ENCODE measurements around the gene LPCAT4.
"Not testable (repeated sequence)": the region's sequence is repeated elsewhere in the genome, so short reads cannot be mapped to it uniquely, and the experiment has no call there.

The LPCAT4 gene

GRCh38 chr15:34362047-34362773 lies 4.8 kb downstream of the LPCAT4 start:
- DNase-seq (ENCODE audit: low read depth), result no peak

GRCh38 chr15:34361278-34361677 lies 5.7 kb downstream of the LPCAT4 start:
- no peak for DNase-seq (ENCODE audit: low read depth)

GRCh38 chr15:34360298-34360697 lies 6.7 kb downstream of the LPCAT4 start:
- DNase-seq (ENCODE audit: low read depth), result no peak

- no peak for DNase-seq (ENCODE audit: low read depth)
Observed at GRCh38 chr15:34359416-34359815, 7.6 kb downstream of the LPCAT4 start.

GRCh38 chr15:34358948-34359347 lies 8.0 kb downstream of the LPCAT4 start:
- DNase-seq (ENCODE audit: low read depth), result no peak

GRCh38 chr15:34358367-34358766 lies 8.6 kb downstream of the LPCAT4 start:
- DNase-seq (ENCODE audit: low read depth), result no peak

DNA sequence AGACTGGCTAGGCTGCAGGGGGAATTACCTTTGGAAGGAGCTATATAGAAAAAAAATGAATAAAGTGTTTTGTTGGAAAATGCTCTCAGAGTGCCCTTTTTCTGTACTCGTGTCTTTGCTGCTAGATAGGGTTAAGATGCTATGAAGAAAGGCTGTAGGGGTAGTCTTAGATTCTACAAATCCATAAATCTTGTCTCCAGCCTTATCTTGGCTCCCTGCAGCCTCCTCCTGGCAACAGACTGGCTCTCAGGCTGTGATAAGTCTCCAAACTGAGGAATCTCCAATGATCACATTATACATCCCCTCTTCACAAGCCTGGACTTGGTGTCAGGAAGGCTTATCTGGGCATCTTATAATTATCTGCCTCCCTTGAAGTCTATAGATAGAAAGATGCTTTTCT lies 9.3 kb downstream of the LPCAT4 start:
- no peak for DNase-seq (ENCODE audit: low read depth)

DNA sequence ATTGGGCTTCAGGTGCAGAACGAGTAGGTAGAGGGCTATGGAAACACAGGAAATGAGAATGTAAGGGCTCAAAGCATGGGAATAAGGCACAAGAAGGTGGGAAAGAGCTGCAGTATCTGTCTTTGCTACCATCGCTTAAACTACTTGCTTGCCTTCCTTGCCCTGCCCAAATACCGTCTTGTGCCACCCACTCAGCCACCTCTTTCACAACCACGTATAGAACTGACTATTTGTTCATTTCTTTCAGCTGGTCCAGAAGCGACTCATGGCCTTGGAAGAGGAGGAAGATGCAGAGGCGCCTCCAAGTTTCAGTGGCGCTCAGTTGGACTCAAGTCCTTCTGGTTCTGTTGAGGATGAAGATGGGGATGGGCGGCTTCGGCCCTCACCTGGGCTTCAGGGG lies 11.8 kb downstream of the LPCAT4 start:
- no peak for DNase-seq (ENCODE audit: low read depth)

DNA sequence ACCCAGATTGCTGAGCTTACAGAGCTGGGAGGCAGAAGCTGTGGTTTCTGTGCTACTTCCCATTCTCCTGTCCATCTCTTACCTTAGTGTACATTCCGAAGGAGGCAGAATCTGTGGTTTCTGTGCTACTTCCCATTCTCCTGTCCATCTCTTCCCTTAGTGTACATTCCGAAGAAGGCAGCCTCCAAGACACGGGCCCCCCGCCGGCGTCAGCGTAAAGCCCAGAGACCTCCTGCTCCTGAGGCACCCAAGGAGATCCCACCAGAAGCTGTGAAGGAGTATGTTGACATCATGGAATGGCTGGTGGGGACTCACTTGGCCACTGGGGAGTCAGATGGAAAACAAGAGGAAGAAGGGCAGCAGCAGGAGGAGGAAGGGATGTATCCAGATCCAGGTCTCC lies 12.7 kb downstream of the LPCAT4 start:
- DNase-seq (ENCODE audit: low read depth), result no peak

DNA sequence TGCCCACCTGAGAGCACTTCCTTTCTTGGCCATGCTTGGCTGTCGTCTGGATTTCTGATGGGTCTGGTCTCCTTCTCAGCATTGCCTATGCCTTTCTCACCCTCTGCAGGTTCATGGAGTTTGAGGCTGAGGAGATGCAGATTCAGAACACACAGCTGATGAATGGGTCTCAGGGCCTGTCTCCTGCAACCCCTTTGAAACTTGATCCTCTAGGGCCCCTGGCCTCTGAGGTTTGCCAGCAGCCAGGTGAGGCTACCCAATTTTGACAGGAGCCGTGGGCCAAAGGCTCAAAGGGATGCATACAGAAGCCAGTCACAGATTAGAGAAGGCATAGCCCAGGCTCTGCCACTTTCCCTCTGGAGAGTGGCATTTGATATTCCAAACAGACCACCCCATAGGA lies 13.4 kb downstream of the LPCAT4 start:
- DNase-seq (ENCODE audit: low read depth), result no peak

DNA sequence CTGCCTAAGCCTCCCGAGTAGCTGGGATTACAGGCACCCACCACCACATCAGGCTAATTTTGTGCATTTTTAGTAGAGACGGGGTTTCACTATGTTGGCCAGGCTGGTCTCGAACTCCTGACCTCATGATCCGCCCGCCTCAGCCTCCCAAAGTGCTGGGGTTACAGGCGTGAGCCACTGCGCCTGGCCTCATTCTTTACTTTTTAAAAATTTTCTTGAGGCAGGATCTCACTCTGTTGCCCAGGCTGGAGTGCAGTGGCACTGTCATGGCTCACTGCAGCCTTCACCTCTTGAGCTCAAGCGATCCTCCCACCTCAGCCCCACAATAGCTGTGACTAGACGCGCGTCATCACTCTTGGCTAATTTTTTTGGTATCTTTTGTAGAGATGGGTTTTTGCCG lies 14.0 kb downstream of the LPCAT4 start:
- not testable (repeated sequence) for DNase-seq (ENCODE audit: low read depth)

DNA sequence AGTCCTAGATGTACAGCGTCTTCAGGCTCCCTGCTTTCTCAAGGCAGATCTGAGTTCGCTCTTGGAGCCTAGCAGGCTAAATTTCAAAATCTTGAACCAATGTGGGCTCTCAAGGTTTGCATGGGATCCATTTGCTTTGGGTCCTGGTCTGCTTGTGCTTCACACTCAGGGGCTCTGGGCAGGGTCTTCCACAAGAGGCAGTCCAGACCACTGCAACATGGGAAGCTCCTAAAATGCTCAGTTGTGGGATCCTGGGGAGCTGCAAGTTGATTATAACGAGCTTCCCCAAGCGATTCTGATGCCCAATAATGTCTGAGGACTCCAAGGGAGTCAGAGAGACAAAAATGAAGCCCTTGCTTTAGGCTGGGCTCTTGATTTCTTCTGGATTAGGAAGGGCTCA lies 17.2 kb downstream of the LPCAT4 start:
- DNase-seq (ENCODE audit: low read depth), result no peak

- DNase-seq (ENCODE audit: low read depth), result no peak
Observed at GRCh38 chr15:34348735-34349300, 18.2 kb downstream of the LPCAT4 start.

GRCh38 chr15:34347951-34348638 lies 18.9 kb downstream of the LPCAT4 start:
- DNase-seq (ENCODE audit: low read depth), result no peak

DNA sequence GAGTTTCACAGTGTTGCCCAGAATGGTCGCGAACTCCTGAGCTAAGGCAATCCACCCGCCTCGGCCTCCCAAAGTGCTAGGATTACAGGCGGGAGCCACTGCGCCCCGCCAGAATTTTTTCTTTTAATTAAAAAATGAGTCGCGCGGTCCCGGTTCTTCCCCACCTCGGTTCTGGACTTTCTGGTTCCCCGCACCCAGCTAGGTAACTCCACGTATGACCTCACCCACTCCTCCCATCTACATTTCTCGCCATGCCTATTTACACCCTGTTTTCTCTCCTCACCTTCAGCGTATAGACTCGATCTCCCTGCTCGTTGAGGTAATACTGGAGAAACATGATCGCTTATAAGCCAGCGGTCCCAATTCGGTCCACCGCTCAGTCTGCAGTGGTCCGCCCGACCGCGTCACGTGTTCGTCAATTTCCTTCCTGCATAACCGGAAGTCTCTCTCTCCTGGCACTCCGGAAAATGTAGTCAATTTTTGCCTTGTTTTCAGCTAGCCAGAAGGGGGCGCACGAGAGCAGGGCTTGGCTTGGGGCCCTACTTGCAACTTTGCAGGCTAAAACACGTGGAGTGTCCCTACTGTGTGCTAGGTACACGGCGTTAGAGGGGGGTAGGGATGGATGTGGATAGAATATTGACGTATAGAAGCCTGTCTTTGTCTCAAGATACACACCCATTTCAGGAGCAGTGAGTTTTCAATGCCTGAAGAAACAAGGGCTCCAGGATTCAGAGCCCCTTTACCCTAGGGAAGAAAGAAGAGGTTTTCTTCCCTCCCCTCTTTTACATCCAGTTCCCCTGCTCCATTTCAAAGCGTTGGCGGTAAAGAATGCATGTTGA lies 24.0 kb downstream of the LPCAT4 start, which contains the start of the genes NOP10 and NUTM1:
NOP10 (minus strand) TSS at position 400 of the 839 bp plus-strand sequence; CDS start at position 337, 63 bp downstream.
NUTM1 (plus strand) TSS at position 579 of the 839 bp plus-strand sequence. CDS start 382 bp downstream, outside the sequence.
- DNase-seq (ENCODE audit: low read depth), result peak; percentile 68

- DNase-seq (ENCODE audit: low read depth), result not testable (repeated sequence)
Observed at GRCh38 chr15:34342213-34342736, 24.7 kb downstream of the LPCAT4 start.

DNA sequence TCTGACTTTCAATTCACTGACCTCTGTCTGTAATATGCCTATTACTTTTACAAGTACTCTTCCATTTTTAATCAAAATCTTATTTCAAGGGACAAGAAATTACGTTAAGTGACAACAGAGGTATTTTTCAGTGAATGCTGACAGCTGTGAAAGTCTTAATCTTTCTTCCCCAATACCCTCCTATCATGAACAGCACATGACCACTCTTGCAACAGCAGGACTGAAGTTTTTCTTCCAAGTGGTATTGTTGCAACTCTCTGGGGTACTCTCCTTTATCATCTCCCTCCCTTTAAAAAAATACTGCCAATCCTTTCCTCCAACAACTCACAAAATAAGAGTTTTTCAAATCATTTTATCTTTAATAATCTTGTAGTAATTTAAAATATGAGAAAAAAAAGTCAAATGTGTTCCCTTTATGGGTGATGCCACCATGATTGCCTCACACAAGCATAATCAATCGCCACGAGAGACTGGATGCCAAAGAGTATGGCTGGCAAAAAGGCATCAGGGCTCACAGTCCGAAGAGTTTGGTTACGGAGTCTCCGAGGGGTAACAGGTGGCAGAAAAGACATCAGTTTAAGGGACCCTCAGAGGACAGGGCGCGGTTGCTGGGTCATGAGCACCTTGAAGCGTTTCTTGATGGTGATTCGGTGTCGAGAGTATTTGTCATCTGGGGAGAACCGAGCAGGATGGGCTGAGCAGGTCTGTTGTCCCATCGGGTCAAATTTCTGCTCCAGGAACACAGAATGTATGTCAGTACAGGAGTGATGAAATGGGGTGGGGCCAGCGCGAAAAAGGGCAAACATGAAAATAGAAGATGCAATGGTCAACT lies 25.4 kb downstream of the LPCAT4 start:
- DNase-seq (ENCODE audit: low read depth), result no peak

DNA sequence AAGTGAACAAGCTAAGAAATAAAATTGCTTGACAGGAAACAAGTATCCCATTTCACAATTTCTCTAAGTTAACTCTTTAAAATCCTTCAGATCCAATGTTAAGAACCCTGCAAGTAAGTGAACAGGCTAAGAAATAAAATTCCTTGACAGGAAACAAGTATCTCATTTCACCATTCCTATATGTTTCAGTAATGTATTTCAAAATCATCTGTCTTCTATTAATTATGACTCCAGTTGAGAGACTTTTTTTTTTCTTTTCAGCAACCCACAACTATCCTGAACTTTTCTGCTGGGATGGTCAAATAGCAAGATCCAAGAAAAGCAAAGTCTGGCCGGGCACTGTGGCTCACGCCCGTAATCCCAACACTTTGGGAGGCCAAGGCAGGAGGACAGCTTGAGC lies 27.1 kb downstream of the LPCAT4 start:
- DNase-seq (ENCODE audit: low read depth), result no peak

DNA sequence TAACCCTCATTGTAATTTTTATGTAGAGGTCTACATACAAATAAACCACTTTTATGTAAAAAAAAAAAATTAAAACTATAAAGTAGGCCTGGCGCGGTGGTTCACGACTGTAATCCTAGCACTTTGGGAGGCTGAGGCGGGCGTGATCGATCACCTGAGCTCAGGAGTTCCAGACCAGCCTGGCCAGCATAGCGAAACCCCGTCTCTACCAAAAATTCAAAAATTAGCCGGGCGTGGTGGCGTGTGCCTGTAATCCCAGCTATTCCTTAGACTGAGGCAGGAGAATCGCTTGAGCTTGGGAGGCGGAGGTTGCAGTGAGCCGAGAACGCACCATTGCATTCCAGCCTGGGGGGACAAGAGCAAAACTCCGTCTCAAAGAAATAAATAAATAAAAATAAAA lies 28.6 kb downstream of the LPCAT4 start:
- no peak for DNase-seq (ENCODE audit: low read depth)

DNA sequence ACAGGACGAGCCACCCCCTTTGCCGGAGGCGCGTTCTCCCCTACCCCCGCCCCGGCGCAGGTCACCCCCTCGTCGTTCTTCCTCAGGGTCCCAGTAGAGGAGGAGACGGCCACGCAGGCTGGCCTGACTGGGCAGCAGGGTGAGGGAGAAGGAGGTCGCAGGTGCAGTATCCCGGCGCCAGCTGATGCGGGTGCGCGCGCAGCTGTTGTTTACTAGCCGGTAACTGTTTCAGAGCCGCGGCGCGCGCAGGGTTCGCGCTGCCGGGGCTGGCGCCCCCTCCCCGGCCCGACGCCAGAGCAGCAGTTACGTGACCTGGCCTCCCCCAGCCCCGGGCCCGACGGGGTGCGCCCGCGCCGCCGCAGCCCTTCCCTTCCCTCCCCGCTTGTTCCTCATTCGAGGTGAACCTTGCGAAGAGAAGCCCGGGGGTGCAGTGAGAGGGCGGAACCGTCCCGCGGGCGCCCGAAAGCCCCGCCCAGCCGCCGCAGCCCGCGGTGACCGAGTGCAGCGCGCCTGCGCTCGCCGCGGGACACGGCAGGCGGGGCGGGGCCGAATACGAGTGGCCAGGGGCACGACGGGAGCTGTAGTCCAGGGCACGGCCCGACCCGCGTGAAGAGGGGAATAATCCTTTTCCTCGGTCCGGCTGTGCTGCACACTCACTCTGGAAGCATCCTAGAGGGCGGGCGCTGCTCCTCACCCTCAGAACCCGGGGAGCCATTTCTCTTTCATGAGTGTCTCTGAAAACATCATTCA lies 29.3 kb downstream of the LPCAT4 start, which contains the start of gene SLC12A6:
SLC12A6 (minus strand) TSS at position 225 of the 750 bp plus-strand sequence. CDS start 1,101 bp downstream, outside the sequence.
- DNase-seq (ENCODE audit: low read depth), result peak; percentile 78
